Measurements from ENCODE around the gene CSF3. TPM values are rescaled to one million over a fixed set of nuclear protein-coding genes. Genes with fewer than 3 reads are reported as not detected.

CSF3 gene
- total RNA-seq, 2 experiments from 2014 or later, result not detected

DNA sequence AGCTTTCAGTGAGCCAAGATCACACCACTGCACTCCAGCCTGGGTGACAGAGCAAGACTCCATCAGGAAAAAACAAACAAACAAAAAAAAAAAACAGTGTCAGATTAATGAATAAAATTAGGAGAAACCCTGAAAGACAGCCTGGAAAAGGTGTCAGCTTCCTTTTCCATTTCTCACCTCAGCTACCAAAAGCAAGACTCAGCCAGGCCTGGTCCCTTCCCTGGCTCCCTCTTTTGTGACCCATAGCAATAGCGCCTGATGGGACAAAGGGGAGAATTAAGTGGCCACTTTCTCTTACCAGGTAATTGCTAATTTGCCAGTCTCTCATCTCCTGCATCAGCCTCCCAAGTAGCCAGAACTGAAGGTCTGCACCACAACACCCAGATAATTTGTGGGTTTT, 43.6 kb downstream of the CSF3 start:
- Histone ChIP-seq H3K79me2 (ENCODE audit: insufficient read depth, low read depth, low read length) (peaks cover 2% of the 10 kb centered on the region; the same call in 1 of the 2 replicates), H3K4me2 (ENCODE audit: low read length) (no peak overlapping the region), H3K9me2 (ENCODE audit: insufficient read depth, low read length) (no peaks in the 10 kb centered on the region; the same call in 1 of the 2 replicates), H3K4me1 (ENCODE audit: insufficient read depth, low read length, poor library complexity, severe bottlenecking) (peaks cover 20% of the 10 kb centered on the region), H4K20me1 (ENCODE audit: insufficient read depth, low read length) (no peaks in the 10 kb centered on the region), H3K4me3 (ENCODE audit: low read depth, low read length, poor library complexity, severe bottlenecking) (no peak overlapping the region), H3K36me3 (ENCODE audit: insufficient read depth, low read length) (no peaks in the 10 kb centered on the region), H2AFZ (ENCODE audit: low read length) (no peak overlapping the region), H3K27ac (ENCODE audit: low read depth, low read length, poor library complexity, severe bottlenecking) (no peak overlapping the region), H3K9me3 (ENCODE audit: low read length) (no peaks in the 10 kb centered on the region)
- intact Hi-C loops (cut with micrococcal nuclease; ENCODE audit: unreplicated experiment), result no loop called here
- ChIA-PET POLR2A (no interaction called here), CTCF (ENCODE audit: unreplicated experiment) (no interaction called here)
- BruUV-seq (replicated peaks), result no TSS peak
- DNase-seq (ENCODE audit: low spot score), result no peak
- TF ChIP-seq EZH2phosphoT487 (IDR thresholded peaks at IDR 0.05; ENCODE audit: borderline replicate concordance, low read depth, low read length) (no peak), CTCF (conservative IDR thresholded peaks at IDR 0.05; ENCODE audit: low read length) (no peak)

GRCh38 chr17:40059729-40060475, 44.7 kb downstream of the CSF3 start:
- intact Hi-C loops (cut with micrococcal nuclease; ENCODE audit: unreplicated experiment), result no loop called here
- POLR2A ChIA-PET, result interaction anchor here (0.6 kb wide), 1 partner anchor 1097 kb away, joined by 3 read pairs; no protein-coding TSS in a partner anchor

More at GRCh38 chr17:40059729-40060475, 44.7 kb downstream of the CSF3 start:
- Histone ChIP-seq H3K4me2 (ENCODE audit: low read length) (no peak overlapping the region), H3K4me3 (ENCODE audit: low read depth, low read length, poor library complexity, severe bottlenecking) (no peak overlapping the region), H4K20me1 (ENCODE audit: insufficient read depth, low read length) (no peaks in the 10 kb centered on the region), H3K27ac (ENCODE audit: low read depth, low read length, poor library complexity, severe bottlenecking) (no peak overlapping the region), H3K9me3 (ENCODE audit: low read length) (no peaks in the 10 kb centered on the region), H2AFZ (ENCODE audit: low read length) (no peak overlapping the region), H3K4me1 (ENCODE audit: insufficient read depth, low read length, poor library complexity, severe bottlenecking) (peaks cover 25% of the 10 kb centered on the region), H3K9me2 (ENCODE audit: insufficient read depth, low read length) (no peaks in the 10 kb centered on the region; the same call in 1 of the 2 replicates), H3K79me2 (ENCODE audit: insufficient read depth, low read depth, low read length) (no peaks in the 10 kb centered on the region), H3K36me3 (ENCODE audit: insufficient read depth, low read length) (no peaks in the 10 kb centered on the region)
- CTCF ChIA-PET (ENCODE audit: unreplicated experiment), result no interaction called here
- BruUV-seq (replicated peaks), result no TSS peak
- no peak for DNase-seq (ENCODE audit: low spot score)
- TF ChIP-seq CTCF (conservative IDR thresholded peaks at IDR 0.05; ENCODE audit: low read length) (no peak), EZH2phosphoT487 (IDR thresholded peaks at IDR 0.05; ENCODE audit: borderline replicate concordance, low read depth, low read length) (no peak)
